T follicular helper cell (primary cell): ENCODE results near the gene VSTM2B.

Source experiments
- DNase-seq: peaks from one replicate; pipeline ENCODE4 v3.0.0-alpha.2; 2020; ENCODE audit warnings: low read depth

VSTM2B gene

GRCh38 chr19:29495901-29496441 lies 29.8 kb upstream of the VSTM2B start:
- DNase-seq: no peak

GRCh38 chr19:29497241-29497640 lies 28.6 kb upstream of the VSTM2B start:
- DNase-seq: no peak

- no peak for DNase-seq
These were observed 27.9 kb upstream of the VSTM2B start for GRCh38 chr19:29497686-29498436.

GRCh38 chr19:29499261-29499920 lies 26.4 kb upstream of the VSTM2B start:
- DNase-seq: no peak

- no peak for DNase-seq
These were observed 25.7 kb upstream of the VSTM2B start for GRCh38 chr19:29499921-29500590.

GRCh38 chr19:29501816-29502580 lies 23.8 kb upstream of the VSTM2B start:
- no peak for DNase-seq

GRCh38 chr19:29502581-29502850 lies 23.3 kb upstream of the VSTM2B start:
- DNase-seq: no peak

GRCh38 chr19:29503140-29503758 lies 22.5 kb upstream of the VSTM2B start:
- DNase-seq: no peak

GRCh38 chr19:29503785-29504184 lies 22.0 kb upstream of the VSTM2B start:
- no peak for DNase-seq

GRCh38 chr19:29504454-29504853 lies 21.3 kb upstream of the VSTM2B start:
- DNase-seq: no peak

- DNase-seq: no peak
These were observed 20.5 kb upstream of the VSTM2B start for GRCh38 chr19:29505097-29505824.

- no peak for DNase-seq
These were observed 19.2 kb upstream of the VSTM2B start for GRCh38 chr19:29506619-29506911.

- no peak for DNase-seq
These were observed 18.5 kb upstream of the VSTM2B start for GRCh38 chr19:29507081-29507860.

- DNase-seq: no peak
These were observed 17.6 kb upstream of the VSTM2B start for GRCh38 chr19:29508181-29508580.

- DNase-seq: no peak
These were observed 16.3 kb upstream of the VSTM2B start for GRCh38 chr19:29509456-29509855.

- no peak for DNase-seq
These were observed 15.0 kb upstream of the VSTM2B start for GRCh38 chr19:29510701-29511265.

- DNase-seq: no peak
These were observed 14.0 kb upstream of the VSTM2B start for GRCh38 chr19:29511768-29512167.

GRCh38 chr19:29512748-29513147 lies 13.0 kb upstream of the VSTM2B start:
- no peak for DNase-seq

- DNase-seq: no peak
These were observed 11.1 kb upstream of the VSTM2B start for GRCh38 chr19:29514525-29515232.

- no peak for DNase-seq
These were observed 10.6 kb upstream of the VSTM2B start for GRCh38 chr19:29515233-29515619.
